ENCODE results near the gene PERM1.

PERM1 gene

GRCh38 chr1:973459-974292 is 8.2 kb downstream of the PERM1 start:
- no peak for TF ChIP-seq Cebpa-rat (IDR thresholded peaks at IDR 0.05)
- Histone ChIP-seq H3K9me3 (replicated peaks in 1 of 11) (0 out of 22 replicates have a peak, but pooled peaks cover 0 to 4% (median 0%) of the 10 kb centered on the region in 11 experiments), H3K4me3 (no peak overlapping the region), H3K27me3 (peaks cover 35 to 70% (median 62%) of the 10 kb centered on the region in 11 experiments), H4K20me1 (peaks cover 0 to 29% (median 4%) of the 10 kb centered on the region in 11 experiments; a peak in 9 of 22 replicates), H3K4me1 (peaks cover 4 to 13% (median 12%) of the 10 kb centered on the region in 10 experiments; a peak in 18 of 20 replicates), H3K4me2 (no peak overlapping the region), H3K36me3 (no peaks in the 10 kb centered on the region), H3K9ac (no peak overlapping the region), H3K27ac (no peak overlapping the region)

- H3K9ac ChIP-seq = no peak overlapping the region
- peaks cover 0 to 33% (median 4%) of the 10 kb centered on the region in 11 experiments; a peak in 9 of 22 replicates for H4K20me1 ChIP-seq
- H3K4me2 ChIP-seq = no peak overlapping the region
- no peak overlapping the region for H3K27ac ChIP-seq
- no peaks in the 10 kb centered on the region for H3K36me3 ChIP-seq
- peaks cover 4 to 13% (median 12%) of the 10 kb centered on the region in 10 experiments; a peak in 18 of 20 replicates for H3K4me1 ChIP-seq
- H3K27me3 ChIP-seq = peaks cover 35 to 70% (median 64%) of the 10 kb centered on the region in 11 experiments
- no peak overlapping the region for H3K4me3 ChIP-seq
- H3K9me3 ChIP-seq (replicated peaks in 1 of 11) = no peaks in the 10 kb centered on the region
- no peak for TF ChIP-seq Cebpa-rat (IDR thresholded peaks at IDR 0.05)
These were observed 9.0 kb downstream of the PERM1 start for GRCh38 chr1:972726-973458.

GRCh38 chr1:971751-972506 is 10.0 kb downstream of the PERM1 start:
- no peak for TF ChIP-seq Cebpa-rat (IDR thresholded peaks at IDR 0.05)
- no peaks in the 10 kb centered on the region for H3K36me3 ChIP-seq
- H4K20me1 ChIP-seq = peaks cover 0 to 40% (median 4%) of the 10 kb centered on the region in 11 experiments; a peak in 9 of 22 replicates
- H3K9ac ChIP-seq = no peak overlapping the region
- H3K4me3 ChIP-seq = no peak overlapping the region
- H3K9me3 ChIP-seq (replicated peaks in 1 of 11) = no peaks in the 10 kb centered on the region
- H3K4me1 ChIP-seq = peaks cover 13 to 23% (median 20%) of the 10 kb centered on the region in 10 experiments; a peak in 19 of 20 replicates
- H3K4me2 ChIP-seq = no peak overlapping the region
- H3K27me3 ChIP-seq = peaks cover 35 to 77% (median 64%) of the 10 kb centered on the region in 11 experiments
- no peak overlapping the region for H3K27ac ChIP-seq

GRCh38 chr1:970973-971730 is 10.7 kb downstream of the PERM1 start:
- Histone ChIP-seq H3K4me2 (no peak overlapping the region), H3K9me3 (replicated peaks in 1 of 11) (no peaks in the 10 kb centered on the region), H3K4me3 (no peak overlapping the region), H3K36me3 (no peaks in the 10 kb centered on the region), H3K27me3 (peaks cover 35 to 81% (median 67%) of the 10 kb centered on the region in 11 experiments), H3K27ac (no peak overlapping the region), H3K4me1 (peaks cover 15 to 28% (median 23%) of the 10 kb centered on the region in 10 experiments), H4K20me1 (peaks cover 0 to 39% (median 4%) of the 10 kb centered on the region in 11 experiments; a peak in 13 of 22 replicates), H3K9ac (no peak overlapping the region)
- TF ChIP-seq Cebpa-rat (IDR thresholded peaks at IDR 0.05) = no peak

GRCh38 chr1:970242-970972 is 11.5 kb downstream of the PERM1 start:
- no peak overlapping the region for H3K4me2 ChIP-seq

GRCh38 chr1:969260-969855 is 12.5 kb downstream of the PERM1 start:
- no peak overlapping the region for H3K4me2 ChIP-seq
- H3K27me3 ChIP-seq = peaks cover 26 to 69% (median 51%) of the 10 kb centered on the region in 11 experiments
- no peak overlapping the region for H3K9ac ChIP-seq
- no peak overlapping the region for H3K4me3 ChIP-seq
- H4K20me1 ChIP-seq = peaks cover 0 to 40% (median 10%) of the 10 kb centered on the region in 11 experiments; a peak in 12 of 22 replicates
- TF ChIP-seq Cebpa-rat (IDR thresholded peaks at IDR 0.05) = no peak
- H3K27ac ChIP-seq = no peak overlapping the region
- peaks cover 19 to 30% (median 21%) of the 10 kb centered on the region in 10 experiments for H3K4me1 ChIP-seq
- no peaks in the 10 kb centered on the region for H3K9me3 ChIP-seq (replicated peaks in 1 of 11)
- H3K36me3 ChIP-seq = peaks cover 0 to 9% (median 5%) of the 10 kb centered on the region in 11 experiments; a peak in 9 of 22 replicates

More at GRCh38 chr1:970242-970972, 11.5 kb downstream of the PERM1 start:
- H3K4me1 ChIP-seq = peaks cover 20 to 28% (median 22%) of the 10 kb centered on the region in 10 experiments
- H3K9ac ChIP-seq = no peak overlapping the region
- H4K20me1 ChIP-seq = peaks cover 0 to 37% (median 10%) of the 10 kb centered on the region in 11 experiments; a peak in 15 of 22 replicates
- H3K4me3 ChIP-seq = no peak overlapping the region
- no peak for TF ChIP-seq Cebpa-rat (IDR thresholded peaks at IDR 0.05)
- H3K27me3 ChIP-seq = peaks cover 30 to 79% (median 61%) of the 10 kb centered on the region in 11 experiments
- no peaks in the 10 kb centered on the region for H3K9me3 ChIP-seq (replicated peaks in 1 of 11)
- no peak overlapping the region for H3K27ac ChIP-seq
- H3K36me3 ChIP-seq = peaks cover 0 to 3% (median 0%) of the 10 kb centered on the region in 11 experiments; a peak in 6 of 22 replicates

Measured in BLaER1 treated with 17β-estradiol and CSF1 and Interleukin-3, amounts not matched to agents 10 nM and 100 nM (cell line).